ENCODE measurements around the gene TMEM219.

The TMEM219 gene

DNA sequence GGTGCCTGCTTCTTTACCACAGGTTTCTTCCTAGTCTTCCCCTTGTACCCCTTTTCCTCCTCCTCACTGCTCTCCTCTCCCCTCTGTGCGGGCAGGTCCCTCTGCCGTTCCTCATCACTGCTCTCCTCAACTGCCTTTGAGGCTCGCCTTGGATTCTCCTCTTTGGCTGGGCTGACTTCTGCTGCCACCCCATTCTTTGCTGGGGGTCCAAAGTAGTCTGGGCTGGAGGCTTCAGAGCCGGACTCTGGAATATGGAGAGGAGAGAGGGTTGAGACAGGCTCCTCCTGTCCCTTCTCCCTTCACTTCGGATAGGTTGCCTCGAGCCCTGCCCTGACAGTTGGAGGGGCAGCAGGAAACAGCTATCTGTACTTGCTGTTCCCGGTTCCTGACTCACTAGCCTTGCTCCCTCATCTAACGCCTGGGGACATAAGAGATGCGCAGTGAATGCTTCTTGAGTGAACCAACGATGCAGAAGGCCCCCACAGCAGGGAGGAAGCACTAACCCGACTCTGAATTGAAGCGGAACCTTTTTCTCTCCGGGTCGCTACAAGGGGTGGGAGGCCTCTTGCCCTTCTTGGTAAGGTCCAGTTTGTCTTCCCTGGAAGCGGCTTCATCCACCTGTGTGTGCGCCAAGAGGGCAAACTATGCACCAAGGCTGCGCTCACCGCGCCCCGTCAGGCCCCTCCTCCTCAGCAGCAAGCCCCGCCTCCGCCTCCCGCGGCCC is 32.9 kb downstream of the TMEM219 start:
- DNase-seq = peak in 3 of 56 donors; percentile 46 to 66 (median 50)

DNA sequence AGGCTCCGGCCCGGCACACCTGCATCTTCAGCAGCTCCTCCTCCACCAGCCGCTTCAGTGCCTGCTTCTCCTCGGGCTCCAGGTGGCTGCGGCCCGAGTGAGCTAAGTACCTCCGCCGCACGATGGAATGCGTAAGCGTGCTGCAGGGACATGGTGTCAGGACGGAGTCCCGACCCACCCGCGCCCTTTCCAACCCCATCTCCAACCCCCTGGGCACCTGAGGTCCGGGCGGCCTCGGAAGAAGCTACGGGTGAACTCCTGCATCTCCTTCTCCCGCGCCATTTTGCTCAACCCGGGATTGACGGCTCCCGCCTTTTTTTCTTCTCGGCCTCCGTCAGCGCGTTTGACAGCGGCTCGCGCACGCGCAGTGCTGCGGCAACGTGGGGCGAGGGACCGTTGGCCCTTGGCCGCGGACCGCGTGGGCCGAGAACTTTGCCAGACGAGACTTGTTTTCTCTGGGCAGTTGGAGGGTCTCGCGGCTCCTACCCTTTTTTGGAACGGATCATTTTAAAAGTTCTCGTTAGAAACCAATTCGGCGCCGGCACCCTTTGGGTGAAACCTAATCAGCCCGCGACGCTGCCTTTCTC is 33.5 kb downstream of the TMEM219 start, which contains the start of gene HIRIP3:
Gene HIRIP3, minus strand, starts transcription at position 294 of the 587 bp plus-strand sequence. Its CDS starts 12 bp downstream, at position 282.
- peak in 54 of 56 donors; percentile 38 to 95 (median 80) for DNase-seq

DNA sequence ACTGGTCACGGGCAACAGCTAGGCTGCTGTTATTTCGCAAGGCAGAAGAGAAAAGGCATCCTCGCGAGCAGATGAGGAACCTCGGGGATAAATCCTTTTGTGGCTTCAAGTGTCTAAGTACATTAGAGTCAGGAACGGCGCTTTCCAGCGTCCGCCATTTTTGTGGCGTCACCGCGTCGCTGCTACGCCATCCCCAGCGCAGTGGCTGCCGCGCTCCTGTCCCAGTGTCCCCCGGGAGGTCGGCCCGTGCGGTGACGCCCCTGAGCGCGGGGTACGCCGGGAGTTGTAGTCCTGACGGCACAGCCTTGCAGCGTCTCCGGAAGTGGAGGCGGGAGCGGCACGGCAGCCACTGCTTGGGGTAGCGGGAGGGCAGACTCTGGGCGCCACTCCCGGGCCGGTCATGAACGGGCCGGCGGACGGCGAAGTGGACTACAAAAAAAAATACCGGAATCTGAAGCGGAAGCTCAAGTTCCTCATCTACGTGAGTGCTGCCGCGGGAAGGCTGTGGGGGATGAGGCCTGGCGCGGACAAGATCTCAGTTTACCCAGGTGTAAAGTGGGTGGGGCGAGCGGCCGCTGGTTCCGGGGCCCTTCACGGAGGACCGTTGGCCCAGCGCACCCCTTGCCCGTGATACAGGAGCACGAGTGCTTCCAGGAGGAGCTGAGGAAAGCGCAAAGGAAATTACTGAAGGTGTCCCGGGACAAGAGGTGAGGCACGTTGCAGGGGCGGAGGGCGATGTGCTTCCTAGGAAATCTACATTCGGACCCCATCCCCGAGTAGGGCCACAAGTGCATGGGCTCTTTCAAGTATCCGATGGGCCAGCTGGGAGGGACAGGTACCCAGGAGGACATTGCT is 34.3 kb downstream of the TMEM219 start, which contains the start of gene INO80E:
Gene INO80E, plus strand, starts transcription at position 331 of the 855 bp plus-strand sequence. Its CDS starts 70 bp downstream, at position 401.
- peak; percentile 82 to 100 (median 97) for DNase-seq

GRCh38 chr16:29996766-29997250 is 34.9 kb downstream of the TMEM219 start:
- no peak for DNase-seq

DNA sequence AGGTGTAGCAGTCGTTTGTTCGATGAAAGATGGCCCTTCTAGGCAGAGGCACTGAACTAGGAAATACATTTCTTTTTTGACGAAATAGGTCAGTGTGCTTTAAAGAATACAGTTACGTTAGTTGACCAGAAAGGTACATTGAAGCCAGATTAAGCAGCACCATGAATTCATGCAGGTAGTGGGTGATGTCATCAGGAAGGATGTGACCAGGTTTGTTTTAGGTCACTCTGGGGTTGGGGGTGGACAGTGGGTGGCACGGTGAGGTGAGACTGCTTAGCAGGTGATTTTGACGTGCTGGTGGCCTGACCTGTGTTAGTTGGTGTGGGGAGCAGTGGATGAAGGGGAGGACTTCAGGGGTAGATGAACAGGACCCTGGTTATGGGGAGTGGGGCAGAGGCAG is 37.7 kb downstream of the TMEM219 start:
- DNase-seq = no peak

DNA sequence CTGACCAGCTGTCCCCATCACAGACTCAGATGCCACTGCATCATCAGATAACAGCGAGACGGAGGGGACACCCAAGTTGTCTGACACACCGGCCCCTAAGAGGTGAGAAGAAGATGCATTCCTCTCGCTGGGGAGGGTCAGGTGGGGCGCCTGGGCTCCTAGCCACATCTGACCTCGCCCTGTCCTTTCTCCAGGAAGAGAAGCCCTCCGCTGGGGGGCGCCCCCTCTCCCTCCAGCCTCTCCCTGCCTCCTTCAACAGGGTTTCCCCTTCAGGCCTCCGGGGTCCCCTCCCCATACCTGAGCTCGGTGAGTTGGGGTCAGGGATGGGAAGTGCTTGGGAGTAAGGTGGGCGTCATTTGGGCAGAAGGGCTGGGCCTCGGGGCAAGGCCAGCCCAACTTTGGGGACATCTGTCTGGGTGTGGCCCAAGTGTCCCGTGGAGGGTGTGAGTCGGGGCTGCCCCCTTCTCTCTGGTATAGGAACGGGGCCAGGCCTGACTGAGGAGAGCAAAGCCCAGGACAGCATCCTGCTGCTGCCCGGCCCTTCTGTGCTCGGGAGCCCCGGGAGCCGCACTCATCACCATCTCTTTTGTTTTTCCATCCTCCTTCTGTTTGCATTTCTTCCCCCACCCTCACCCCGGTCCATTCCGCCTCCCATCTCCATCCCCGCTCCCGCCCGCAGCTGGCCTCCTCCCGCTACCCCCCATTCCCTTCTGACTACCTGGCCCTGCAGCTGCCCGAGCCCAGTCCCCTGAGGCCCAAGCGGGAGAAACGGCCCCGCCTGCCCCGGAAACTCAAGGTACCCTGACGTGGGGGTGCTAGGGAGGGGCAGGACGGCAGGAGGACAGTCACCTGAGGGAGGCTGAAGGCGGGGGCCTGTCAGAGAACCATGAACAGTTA is 39.1 kb downstream of the TMEM219 start:
- no peak for DNase-seq

- DNase-seq = no peak
Measured at GRCh38 chr16:30002614-30003346, 40.9 kb downstream of the TMEM219 start.

DNA sequence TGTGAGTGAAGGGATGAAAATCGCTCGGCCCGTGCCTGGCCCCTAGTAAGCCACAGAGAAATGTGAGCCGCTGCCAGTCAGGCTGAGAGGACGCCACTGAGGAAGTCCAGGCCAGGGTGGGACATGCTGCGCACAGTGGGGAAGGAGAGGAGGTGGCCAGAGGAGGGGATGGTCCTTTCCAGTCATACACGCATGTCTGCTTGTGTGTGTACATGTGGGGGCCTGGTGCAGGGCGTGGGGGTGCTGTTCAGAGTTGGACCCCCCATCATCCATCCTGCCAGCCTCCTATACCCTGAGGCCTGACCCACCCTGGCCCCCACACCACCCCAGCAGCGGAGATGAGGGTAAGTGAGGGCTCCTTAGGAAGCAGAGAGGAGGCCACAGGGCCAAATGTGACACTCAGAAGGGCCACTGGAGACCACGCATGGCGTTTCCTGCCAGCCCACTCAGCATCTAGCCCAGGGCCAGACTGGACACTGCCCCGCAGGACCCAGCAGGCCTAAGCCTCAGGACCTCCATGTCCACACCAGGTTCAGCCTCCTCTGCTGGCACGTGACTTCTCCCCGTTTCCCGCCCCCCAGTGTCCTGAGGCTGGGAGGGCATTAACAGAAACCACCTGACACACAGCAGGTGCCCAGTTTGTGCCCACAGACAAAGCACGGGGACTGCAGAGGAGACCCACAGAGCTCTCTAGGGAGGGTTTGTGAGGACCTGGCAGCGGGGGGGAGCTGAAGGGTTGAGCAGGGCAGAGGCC is 42.0 kb downstream of the TMEM219 start:
- DNase-seq = no peak

DNA sequence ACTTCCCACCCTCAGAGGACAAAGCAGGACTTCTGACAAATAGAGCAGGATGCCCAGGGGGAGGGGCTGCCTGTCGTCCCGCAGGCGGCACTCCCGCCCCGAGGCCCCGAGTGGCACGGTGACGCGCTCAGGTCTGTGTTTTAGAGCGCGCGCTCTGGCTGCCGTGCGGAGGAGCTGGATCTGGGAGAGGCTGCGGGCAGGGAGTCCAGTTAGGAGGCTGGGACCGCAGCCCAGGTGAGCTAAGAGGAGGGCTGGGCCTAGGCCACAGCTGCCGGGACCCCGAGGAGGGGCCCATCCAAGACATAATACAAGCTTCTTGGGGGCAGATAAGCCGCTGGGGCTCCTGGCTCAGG is 42.5 kb downstream of the TMEM219 start:
- no peak for DNase-seq

- peak in 1 of 56 donors; percentile 7 for DNase-seq
Measured at GRCh38 chr16:30004811-30005242, 42.9 kb downstream of the TMEM219 start.

DNA sequence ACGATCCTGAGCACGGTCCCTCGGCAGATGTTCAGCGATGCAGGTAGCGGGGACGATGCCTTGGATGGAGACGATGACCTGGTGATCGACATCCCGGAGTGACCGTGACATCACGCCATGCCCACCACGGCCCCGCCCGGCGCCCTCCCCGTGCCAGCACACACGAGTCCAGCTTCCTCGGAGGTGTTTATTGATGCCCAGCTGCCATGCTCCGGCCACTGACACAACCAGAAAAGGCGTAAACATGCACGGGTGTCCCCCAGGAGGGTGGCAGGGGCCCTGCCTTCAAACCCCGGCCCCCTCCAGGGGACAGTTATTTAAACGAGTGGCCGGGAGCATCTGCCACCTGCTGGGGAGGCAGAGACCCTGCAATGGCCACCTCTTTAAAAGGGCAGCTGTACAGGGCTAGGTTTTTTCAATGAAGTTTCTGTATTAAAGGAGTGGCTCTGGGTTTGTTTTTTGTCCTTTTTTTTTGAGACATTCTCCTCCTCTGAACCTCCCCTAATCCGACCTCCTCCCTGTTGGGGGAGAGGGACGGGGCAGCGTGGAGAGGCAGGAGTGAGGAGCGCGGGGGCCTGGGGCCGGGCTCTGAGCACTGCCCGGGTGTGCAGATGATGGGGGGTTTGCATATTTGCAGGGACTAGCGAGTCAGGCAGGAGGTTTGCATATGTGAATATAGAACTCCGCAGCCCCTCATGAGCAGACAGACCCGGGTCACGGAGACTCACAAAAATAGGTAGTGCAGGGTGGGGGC is 43.6 kb downstream of the TMEM219 start:
- DNase-seq = peak in 5 of 56 donors; percentile 7 to 58 (median 22)

DNA sequence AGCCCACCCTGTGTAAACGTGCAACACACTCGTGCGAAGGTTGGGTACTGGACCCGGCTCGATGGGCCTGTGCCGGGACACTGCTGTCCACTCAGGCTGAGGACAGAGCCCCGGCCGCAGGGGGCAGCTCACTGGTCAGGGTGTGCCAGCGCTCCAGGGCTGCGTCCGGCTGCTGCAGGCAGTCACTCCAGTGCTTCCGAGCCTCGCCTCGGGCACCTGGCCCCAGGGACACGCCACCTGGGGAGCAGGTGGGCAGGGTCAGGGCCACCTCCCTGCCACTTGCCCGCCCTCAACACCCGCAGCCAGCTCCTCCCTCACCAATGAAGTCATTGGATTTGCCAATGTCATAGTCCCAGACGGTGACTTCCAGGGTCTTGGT is 44.2 kb downstream of the TMEM219 start:
- no peak for DNase-seq

- no peak for DNase-seq
Measured at GRCh38 chr16:30006659-30007377, 44.9 kb downstream of the TMEM219 start.

DNA sequence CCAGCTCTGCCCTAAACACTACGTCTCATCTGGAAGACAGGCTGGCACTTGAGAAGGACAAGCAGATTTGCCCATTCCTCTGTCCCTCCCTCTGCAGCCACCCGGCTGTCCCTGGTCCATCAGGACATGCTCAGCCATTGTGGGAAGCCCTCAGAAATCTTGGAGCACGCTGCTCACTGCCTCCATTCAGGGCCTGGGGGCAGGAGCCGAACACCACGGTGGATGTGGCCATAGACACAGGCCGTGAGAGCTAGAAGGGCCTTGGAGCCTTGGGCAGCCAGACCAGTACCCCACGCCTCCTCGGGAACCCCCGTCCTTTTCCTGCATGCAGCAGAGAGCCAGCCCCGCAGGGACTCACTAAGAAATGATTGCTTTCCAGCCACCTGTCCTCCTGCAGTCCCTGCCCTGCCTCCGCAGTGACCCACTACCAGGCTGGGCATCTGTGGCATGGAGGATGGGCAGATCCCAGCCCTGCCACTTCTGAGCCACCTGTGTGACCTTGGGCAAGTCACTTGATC is 45.6 kb downstream of the TMEM219 start:
- DNase-seq = no peak

DNA sequence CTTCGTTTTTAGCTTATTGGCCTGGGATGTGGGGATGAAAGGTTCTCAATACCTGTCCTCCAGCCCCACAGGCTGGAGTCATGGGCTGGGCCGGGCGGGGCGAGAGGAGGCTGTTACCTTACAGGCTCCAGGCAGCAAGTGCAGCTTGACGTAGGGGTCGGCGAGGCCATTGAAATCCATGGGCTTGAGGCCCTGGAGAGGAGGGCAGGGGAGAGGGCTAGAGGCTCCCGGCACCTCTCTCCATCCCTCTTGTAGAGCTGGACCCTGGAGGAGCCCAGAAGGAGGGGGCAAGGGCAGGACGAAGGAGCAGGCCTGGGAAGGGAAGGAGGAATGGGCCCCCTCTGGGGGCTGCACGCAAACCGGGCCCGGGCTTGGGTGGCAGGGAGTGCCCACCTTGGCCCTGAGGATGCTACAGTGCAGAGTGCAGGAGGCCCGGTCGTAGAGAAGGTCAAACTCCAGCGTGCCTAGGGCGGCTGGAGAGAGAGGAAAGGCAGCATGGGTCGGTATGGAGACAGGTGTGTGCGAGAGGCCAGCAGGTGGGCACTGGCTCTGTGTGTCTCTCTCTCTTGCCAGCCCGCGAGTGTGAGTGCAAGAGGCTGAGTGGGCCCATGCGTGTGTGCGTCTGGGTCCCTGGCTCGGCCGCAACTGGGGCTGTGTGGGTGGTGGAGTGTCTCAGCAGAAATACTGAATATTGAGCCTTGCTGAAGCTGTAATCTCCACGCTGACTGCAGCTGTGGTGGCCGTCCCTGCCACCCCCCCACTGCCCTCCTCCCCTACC is 47.4 kb downstream of the TMEM219 start:
- no peak for DNase-seq

GRCh38 chr16:30009990-30010843 is 48.3 kb downstream of the TMEM219 start:
- no peak for DNase-seq
